GM19025 (cell line): ENCODE measurements around the gene ASTN2.

ENCODE experiments used
- ATAC-seq: cut with Tn5 transposase; IDR thresholded peaks from one replicate; pipeline ENCODE4 v1.9.1; 2021; ENCODE audit warnings: mild to moderate bottlenecking, low read depth, moderate library complexity; ENCODE audit not compliant: unreplicated experiment

ASTN2 gene

GRCh38 chr9:117188394-117188793, 226.5 kb downstream of the ASTN2 start:
- ATAC-seq, result no peak

- no peak for ATAC-seq
Observed at GRCh38 chr9:117187498-117187897, 227.4 kb downstream of the ASTN2 start.

DNA sequence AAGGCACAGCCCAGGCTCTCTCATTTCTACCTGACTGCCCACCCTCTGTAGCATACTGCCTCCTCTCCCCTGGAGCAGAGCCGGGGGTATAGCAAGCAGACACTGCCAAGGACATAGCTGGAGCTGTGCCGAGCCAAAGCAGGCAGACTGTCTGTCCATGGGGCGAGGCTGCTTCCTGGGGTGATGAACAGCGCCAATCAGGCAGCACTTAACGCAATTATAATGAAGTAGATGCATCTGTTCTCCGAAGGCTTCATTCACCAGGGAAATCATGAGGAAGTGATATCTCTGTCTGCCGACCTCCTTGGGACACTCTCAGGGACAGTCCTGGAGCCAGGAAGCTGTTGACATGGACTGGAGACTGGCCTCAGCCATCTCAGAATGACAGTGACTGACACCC, 230.7 kb downstream of the ASTN2 start:
- no peak for ATAC-seq

- ATAC-seq, result no peak
Observed at GRCh38 chr9:117182046-117182445, 232.8 kb downstream of the ASTN2 start.

GRCh38 chr9:117180896-117181445, 233.9 kb downstream of the ASTN2 start:
- no peak for ATAC-seq

GRCh38 chr9:117178596-117179375, 236.1 kb downstream of the ASTN2 start:
- ATAC-seq, result no peak

GRCh38 chr9:117170567-117170966, 244.3 kb downstream of the ASTN2 start:
- no peak for ATAC-seq

GRCh38 chr9:117169089-117169621, 245.7 kb downstream of the ASTN2 start:
- no peak for ATAC-seq

DNA sequence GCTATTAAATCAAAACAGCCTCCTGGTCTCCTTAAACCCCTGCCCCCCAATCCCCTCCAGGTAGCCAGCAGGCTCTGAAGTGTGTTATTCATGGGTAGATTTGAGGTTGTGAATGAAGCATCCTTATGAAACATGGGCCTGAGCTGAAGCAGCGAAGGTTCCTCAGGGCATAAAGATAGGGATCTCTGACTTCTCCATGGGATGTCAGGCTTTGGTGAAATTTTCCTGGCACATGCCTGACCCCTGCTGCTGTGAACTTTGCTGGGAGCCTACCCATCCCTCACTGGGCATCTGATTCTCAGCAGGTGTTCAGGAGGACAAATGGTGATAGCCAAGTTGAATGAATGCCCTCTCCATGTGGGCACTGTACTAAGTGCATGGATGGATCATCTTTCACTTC, 250.3 kb downstream of the ASTN2 start:
- no peak for ATAC-seq

DNA sequence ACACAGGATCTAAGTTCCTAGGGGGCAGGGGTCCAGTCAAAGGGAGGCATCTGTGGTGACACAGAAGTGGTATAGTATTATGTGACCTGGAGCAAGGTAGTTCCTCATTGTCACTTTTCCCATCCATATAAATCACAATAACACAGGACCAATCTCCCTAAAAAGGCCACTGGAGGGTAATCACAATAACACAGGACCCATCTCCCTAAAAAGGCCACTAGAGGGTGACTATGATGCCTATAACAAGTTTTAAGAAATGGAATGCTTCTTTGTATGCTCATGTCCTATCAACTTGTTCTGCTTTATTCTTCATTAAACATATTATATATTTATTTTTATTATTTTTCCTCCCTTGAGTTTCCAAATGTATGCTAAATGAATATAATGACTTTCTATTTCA, 254.6 kb downstream of the ASTN2 start:
- ATAC-seq, result no peak

DNA sequence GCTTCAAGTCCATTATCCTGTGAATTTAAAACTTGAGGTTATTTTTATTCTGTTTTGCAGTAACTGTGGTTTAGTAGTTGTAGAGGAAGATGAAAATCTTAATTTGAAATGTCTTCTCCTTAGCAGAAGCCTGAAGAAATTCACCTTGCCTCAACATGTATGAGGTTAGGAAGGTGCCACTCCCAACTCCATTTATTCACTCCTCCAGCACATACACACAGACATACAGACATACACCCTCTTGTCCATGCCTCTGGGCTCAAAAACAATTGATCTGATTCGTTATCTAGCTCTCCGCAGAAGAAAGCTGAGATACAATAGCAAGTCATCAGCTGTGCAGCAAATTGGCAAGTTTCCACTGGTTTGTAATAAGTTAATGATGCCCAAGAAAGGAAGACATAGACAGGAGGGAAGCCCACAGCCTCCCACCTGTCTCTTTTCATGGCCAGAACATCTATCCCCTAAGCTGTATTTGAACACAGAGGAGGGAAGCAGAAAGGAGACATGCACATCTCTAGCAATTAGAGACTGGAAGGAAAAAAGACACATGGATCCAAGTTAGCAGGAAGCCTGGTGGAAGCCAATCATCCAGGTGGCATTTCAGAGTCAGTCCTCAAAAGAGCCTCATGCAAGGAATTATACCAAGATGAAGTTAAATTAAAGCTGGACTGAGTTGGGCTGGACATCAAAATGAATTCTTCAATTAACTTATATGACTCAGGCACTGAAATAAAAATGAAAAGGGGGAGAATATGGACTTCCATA, 257.9 kb downstream of the ASTN2 start:
- ATAC-seq, result no peak

DNA sequence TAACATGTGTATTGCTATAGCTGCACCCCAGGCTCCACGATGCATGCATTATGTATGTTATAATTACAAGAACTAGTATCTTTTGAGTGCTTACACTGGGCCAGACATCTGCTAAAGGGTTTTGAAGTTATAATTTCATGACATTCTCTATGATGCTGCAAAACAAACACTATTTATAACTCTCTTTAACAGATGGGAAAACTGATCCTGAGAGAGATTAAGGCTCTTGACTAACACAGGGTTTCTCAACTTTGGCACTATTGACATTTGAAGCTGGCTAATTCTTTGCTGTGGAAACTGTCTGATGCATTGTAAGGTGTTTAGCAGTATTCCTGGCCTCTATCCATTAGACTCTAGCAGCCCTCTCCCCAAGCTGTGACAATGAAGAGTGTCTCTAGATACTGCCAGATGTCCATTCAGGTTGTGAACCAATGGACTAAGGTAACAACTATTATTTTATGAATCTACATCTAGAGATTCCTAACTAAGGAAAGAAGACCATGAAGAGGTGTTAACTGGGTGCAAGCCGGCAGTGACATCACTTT, 258.6 kb downstream of the ASTN2 start:
- ATAC-seq, result no peak

DNA sequence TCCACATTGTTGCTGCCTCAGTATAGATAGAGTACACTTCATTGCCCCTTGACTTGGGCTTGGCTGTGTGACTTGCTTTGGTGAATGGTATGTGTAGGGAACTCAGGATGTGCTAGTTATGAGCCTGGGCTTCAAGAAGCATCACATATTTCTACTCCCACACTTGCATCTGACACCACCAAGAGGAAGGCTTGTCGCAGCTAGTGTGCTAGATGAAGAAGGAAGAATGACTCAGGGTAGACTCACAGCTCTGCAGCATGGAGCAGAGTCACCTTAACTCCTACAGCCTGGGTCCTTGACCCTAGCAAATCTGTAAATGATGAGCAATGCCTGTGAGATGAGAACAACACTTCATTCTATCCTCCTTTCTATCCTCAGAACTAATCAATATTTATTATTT, 261.8 kb downstream of the ASTN2 start:
- ATAC-seq, result no peak

DNA sequence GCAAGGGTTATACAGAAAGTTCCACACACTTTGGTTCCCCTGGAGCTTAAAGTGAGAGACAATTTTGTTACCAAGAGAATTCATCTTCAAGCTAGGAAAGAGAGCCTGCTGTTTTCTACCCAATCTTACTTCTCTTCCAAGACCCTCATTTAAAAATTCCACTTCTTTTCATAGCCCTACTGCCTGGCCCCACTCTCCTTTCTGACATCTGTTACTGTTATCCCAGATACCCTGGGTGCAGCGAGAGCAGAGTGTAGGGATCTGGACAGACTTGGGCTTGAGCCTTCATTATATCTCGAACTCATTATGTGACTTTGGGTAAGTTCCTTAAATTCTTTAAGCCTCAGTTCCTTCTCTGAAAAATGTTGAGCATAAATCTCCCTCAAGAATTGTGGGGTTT, 263.1 kb downstream of the ASTN2 start:
- ATAC-seq, result no peak

DNA sequence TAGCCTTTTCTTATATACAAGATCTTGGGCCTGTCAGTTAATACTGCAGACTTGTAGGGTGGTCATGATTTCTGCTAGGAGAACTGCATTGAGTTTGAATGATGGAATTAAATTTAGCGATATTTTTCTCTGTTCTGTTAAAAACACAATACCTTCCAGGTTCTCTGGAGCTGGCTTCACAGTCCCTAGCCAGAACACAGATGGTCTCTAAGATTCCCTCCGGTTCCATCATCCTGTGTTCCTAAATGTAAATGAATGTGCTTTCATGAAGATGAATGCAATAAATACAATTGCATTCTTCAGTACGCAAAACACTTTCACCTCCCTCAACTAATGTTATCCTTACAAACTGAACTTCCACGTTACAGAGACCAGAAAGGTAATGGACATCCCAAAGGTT, 264.9 kb downstream of the ASTN2 start:
- no peak for ATAC-seq

GRCh38 chr9:117145811-117146490, 268.9 kb downstream of the ASTN2 start:
- no peak for ATAC-seq

GRCh38 chr9:117145081-117145480, 269.8 kb downstream of the ASTN2 start:
- no peak for ATAC-seq

- ATAC-seq, result no peak
Observed at GRCh38 chr9:117138231-117138630, 276.6 kb downstream of the ASTN2 start.

GRCh38 chr9:117136461-117136860, 278.4 kb downstream of the ASTN2 start:
- no peak for ATAC-seq

DNA sequence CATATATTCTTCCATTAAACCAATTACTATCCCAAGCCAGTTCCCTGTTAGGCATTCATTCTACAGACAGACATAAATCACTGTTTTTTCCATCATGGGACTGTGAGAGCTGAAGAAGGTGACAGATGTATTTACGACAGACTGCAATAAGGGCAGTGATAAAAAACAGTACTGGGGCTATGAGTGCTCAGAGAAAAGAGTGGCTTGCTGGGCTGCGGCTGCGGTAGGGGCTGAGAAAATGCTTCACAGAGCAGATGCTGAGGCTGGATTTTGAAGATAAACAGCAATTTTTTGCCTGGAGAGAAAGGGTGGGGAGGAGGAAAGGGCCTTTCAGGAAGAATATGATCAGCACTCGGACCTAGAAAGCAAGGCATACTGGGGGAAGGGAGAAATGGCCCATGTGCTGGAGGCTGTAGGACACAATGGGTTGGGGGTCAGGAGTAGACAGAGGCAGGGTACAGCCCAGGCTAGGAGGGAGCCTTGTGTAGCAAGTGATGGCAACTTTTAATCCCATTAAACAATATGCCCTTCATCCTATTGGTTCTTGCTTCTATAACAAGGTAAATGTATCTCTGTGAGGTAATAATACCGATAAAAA, 279.3 kb downstream of the ASTN2 start:
- ATAC-seq, result no peak
